Measurements from ENCODE around the gene TM9SF4.

Gene TM9SF4

GRCh38 chr20:32109392-32110172, at the start of gene TM9SF4:
TM9SF4 (plus strand) TSS chr20:32109714; CDS start chr20:32109741, 27 bp downstream.
- Mint-ChIP-seq H3K36me3 (ENCODE audit: insufficient read depth) (peaks cover 14% of the 10 kb centered on the region), H3K4me3 (peak within 1 kb of the TSS; percentile 87), H3K27me3 (no peaks in the 10 kb centered on the region), H3K27ac (ENCODE audit: low read depth) (peak within 1 kb of the TSS; percentile 96), H3K9me3 (no peaks in the 10 kb centered on the region), H3K4me1 (peaks cover 29% of the 10 kb centered on the region)
- DNase-seq (ENCODE audit: low spot score in 2 of 2) = peak; percentile 85 to 92
- peak; percentile 88 for ATAC-seq (replicated peaks; ENCODE audit: extremely low read depth, poor library complexity, severe bottlenecking)

- Mint-ChIP-seq H3K36me3 (ENCODE audit: insufficient read depth) (peaks cover 1% of the 10 kb centered on the region), H3K4me3 (no peak overlapping the region), H3K27me3 (peaks cover 67% of the 10 kb centered on the region), H3K27ac (ENCODE audit: low read depth) (no peak overlapping the region), H3K4me1 (no peaks in the 10 kb centered on the region), H3K9me3 (no peaks in the 10 kb centered on the region)
- DNase-seq (ENCODE audit: low spot score in 2 of 2) = no peak
- no peak for ATAC-seq (replicated peaks; ENCODE audit: extremely low read depth, poor library complexity, severe bottlenecking)
Observed at GRCh38 chr20:32062776-32063170, 46.7 kb upstream of the TM9SF4 start.

GRCh38 chr20:32063695-32064094, 45.8 kb upstream of the TM9SF4 start:
- H3K27me3 Mint-ChIP-seq = peaks cover 58% of the 10 kb centered on the region
- H3K9me3 Mint-ChIP-seq = no peaks in the 10 kb centered on the region
- H3K36me3 Mint-ChIP-seq (ENCODE audit: insufficient read depth) = peaks cover 1% of the 10 kb centered on the region
- H3K27ac Mint-ChIP-seq (ENCODE audit: low read depth) = no peak overlapping the region
- no peak overlapping the region for H3K4me3 Mint-ChIP-seq
- no peaks in the 10 kb centered on the region for H3K4me1 Mint-ChIP-seq
- ATAC-seq (replicated peaks; ENCODE audit: extremely low read depth, poor library complexity, severe bottlenecking) = no peak
- DNase-seq (ENCODE audit: low spot score in 2 of 2) = no peak

- DNase-seq (ENCODE audit: low spot score in 2 of 2) = no peak
- Mint-ChIP-seq H3K9me3 (no peaks in the 10 kb centered on the region), H3K27me3 (peaks cover 49% of the 10 kb centered on the region), H3K36me3 (ENCODE audit: insufficient read depth) (peaks cover 1% of the 10 kb centered on the region), H3K4me1 (no peaks in the 10 kb centered on the region), H3K4me3 (no peak overlapping the region), H3K27ac (ENCODE audit: low read depth) (no peak overlapping the region)
- no peak for ATAC-seq (replicated peaks; ENCODE audit: extremely low read depth, poor library complexity, severe bottlenecking)
Observed at GRCh38 chr20:32064667-32065066, 44.8 kb upstream of the TM9SF4 start.

- Mint-ChIP-seq H3K4me1 (no peaks in the 10 kb centered on the region), H3K9me3 (no peaks in the 10 kb centered on the region), H3K27ac (ENCODE audit: low read depth) (no peak overlapping the region), H3K36me3 (ENCODE audit: insufficient read depth) (peaks cover 1% of the 10 kb centered on the region), H3K4me3 (no peak overlapping the region), H3K27me3 (peaks cover 30% of the 10 kb centered on the region)
- DNase-seq (ENCODE audit: low spot score in 2 of 2) (no peak), ATAC-seq (replicated peaks; ENCODE audit: extremely low read depth, poor library complexity, severe bottlenecking) (no peak)
Observed at GRCh38 chr20:32067234-32067821, 42.2 kb upstream of the TM9SF4 start.

GRCh38 chr20:32068174-32068573, 41.3 kb upstream of the TM9SF4 start:
- no peak overlapping the region for H3K4me3 Mint-ChIP-seq

GRCh38 chr20:32069711-32070110, 39.8 kb upstream of the TM9SF4 start:
- peaks cover 23% of the 10 kb centered on the region for H3K27me3 Mint-ChIP-seq
- no peak overlapping the region for H3K4me3 Mint-ChIP-seq
- no peak overlapping the region for H3K27ac Mint-ChIP-seq (ENCODE audit: low read depth)
- no peaks in the 10 kb centered on the region for H3K36me3 Mint-ChIP-seq (ENCODE audit: insufficient read depth)
- no peaks in the 10 kb centered on the region for H3K9me3 Mint-ChIP-seq
- DNase-seq (ENCODE audit: low spot score in 2 of 2) (no peak), ATAC-seq (replicated peaks; ENCODE audit: extremely low read depth, poor library complexity, severe bottlenecking) (no peak)
- H3K4me1 Mint-ChIP-seq = no peaks in the 10 kb centered on the region

More at GRCh38 chr20:32068174-32068573, 41.3 kb upstream of the TM9SF4 start:
- ATAC-seq (replicated peaks; ENCODE audit: extremely low read depth, poor library complexity, severe bottlenecking) = no peak
- Mint-ChIP-seq H3K27ac (ENCODE audit: low read depth) (no peak overlapping the region), H3K36me3 (ENCODE audit: insufficient read depth) (no peaks in the 10 kb centered on the region), H3K27me3 (peaks cover 23% of the 10 kb centered on the region), H3K9me3 (no peaks in the 10 kb centered on the region), H3K4me1 (no peaks in the 10 kb centered on the region)
- no peak for DNase-seq (ENCODE audit: low spot score in 2 of 2)

DNA sequence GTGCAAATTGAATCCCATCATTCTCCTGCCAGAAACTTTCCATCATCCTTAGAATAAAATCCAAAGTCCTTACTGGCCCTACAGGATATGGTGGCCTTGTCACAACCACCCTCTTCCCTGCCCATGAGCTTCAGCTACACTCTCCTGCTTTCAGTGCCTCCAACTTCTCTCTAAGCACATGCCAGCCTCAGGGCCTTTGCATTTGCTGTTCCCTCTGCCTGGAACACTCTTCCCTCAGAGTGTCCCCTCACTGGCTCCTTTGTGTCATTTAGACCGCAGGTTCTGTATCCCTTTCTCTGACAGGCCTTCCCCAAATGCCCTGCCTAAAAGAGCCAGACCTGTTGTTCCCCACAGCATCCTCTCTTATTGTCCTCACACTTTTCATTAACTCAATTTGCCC, 39.2 kb upstream of the TM9SF4 start:
- peaks cover 3% of the 10 kb centered on the region for H3K36me3 Mint-ChIP-seq (ENCODE audit: insufficient read depth)
- no peak for ATAC-seq (replicated peaks; ENCODE audit: extremely low read depth, poor library complexity, severe bottlenecking)
- H3K27ac Mint-ChIP-seq (ENCODE audit: low read depth) = no peak overlapping the region
- H3K9me3 Mint-ChIP-seq = no peaks in the 10 kb centered on the region
- H3K4me3 Mint-ChIP-seq = no peak overlapping the region
- DNase-seq (ENCODE audit: low spot score in 2 of 2) = no peak
- H3K27me3 Mint-ChIP-seq = peaks cover 29% of the 10 kb centered on the region
- no peaks in the 10 kb centered on the region for H3K4me1 Mint-ChIP-seq

DNA sequence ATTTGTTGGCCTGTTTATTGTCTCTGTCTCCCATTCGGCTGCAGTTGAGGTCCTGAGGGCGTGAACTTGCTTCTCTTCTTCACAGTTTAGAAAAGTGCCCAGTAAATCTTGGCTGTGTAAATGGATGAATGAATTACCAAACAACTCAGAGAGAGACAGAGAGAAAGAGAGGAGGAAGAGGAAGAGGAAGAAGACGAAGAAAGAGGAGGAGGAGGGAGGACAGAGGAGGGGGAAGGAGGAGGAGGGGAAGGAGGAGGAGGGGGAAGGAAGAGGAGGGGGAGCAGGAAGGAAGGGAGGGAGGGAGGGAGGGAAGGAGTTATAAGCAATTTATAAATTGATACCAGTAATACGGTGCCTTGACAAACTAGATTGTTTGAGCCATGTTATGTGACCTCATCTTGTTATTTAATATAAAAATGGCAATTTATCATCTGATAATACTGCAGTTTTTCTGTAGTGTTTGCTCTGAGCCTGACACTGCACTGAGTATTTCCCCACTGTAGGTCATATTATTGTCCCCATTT, 38.8 kb upstream of the TM9SF4 start:
- Mint-ChIP-seq H3K27me3 (peaks cover 34% of the 10 kb centered on the region), H3K4me1 (no peaks in the 10 kb centered on the region), H3K4me3 (no peak overlapping the region), H3K9me3 (no peaks in the 10 kb centered on the region), H3K27ac (ENCODE audit: low read depth) (no peak overlapping the region), H3K36me3 (ENCODE audit: insufficient read depth) (peaks cover 3% of the 10 kb centered on the region)
- ATAC-seq (replicated peaks; ENCODE audit: extremely low read depth, poor library complexity, severe bottlenecking) (no peak), DNase-seq (ENCODE audit: low spot score in 2 of 2) (no peak)

GRCh38 chr20:32071395-32072167, 37.9 kb upstream of the TM9SF4 start:
- Mint-ChIP-seq H3K9me3 (no peaks in the 10 kb centered on the region), H3K4me3 (no peak overlapping the region), H3K36me3 (ENCODE audit: insufficient read depth) (peaks cover 3% of the 10 kb centered on the region), H3K4me1 (no peaks in the 10 kb centered on the region), H3K27ac (ENCODE audit: low read depth) (no peak overlapping the region), H3K27me3 (peaks cover 39% of the 10 kb centered on the region)
- DNase-seq (ENCODE audit: low spot score in 2 of 2) (no peak), ATAC-seq (replicated peaks; ENCODE audit: extremely low read depth, poor library complexity, severe bottlenecking) (no peak)

DNA sequence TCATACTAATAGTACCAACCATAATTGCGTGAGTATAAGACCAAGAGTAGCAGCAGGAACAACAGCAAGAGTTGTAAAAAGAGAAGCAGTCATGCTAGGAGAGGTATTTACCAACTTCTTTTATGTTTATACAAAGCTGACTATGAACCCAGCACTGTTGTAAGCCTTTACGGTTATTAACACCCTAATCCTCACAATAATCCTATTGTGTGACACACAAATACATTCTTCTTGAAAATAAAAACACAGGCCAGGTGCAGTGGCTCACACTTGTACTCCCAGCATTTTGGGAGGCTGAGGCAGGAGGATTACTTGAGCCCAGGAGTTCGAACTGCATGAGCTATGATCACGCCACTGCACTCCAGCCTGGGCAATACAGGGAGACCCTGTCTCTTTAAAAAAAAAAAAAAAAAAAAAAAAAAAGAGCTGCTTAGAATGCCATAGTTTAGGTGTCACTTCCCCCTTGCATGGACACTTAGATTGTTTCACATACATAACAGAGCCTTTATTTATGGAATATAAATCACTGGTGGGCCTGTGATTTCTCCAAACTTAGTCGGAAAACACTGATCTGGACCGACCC, 37.3 kb upstream of the TM9SF4 start:
- H3K4me3 Mint-ChIP-seq = no peak overlapping the region

GRCh38 chr20:32075534-32075933, 34.0 kb upstream of the TM9SF4 start:
- H3K4me3 Mint-ChIP-seq = no peak overlapping the region
- H3K27me3 Mint-ChIP-seq = peaks cover 48% of the 10 kb centered on the region
- no peak overlapping the region for H3K27ac Mint-ChIP-seq (ENCODE audit: low read depth)
- H3K9me3 Mint-ChIP-seq = no peaks in the 10 kb centered on the region
- no peak for ATAC-seq (replicated peaks; ENCODE audit: extremely low read depth, poor library complexity, severe bottlenecking)
- DNase-seq (ENCODE audit: low spot score in 2 of 2) = no peak
- H3K4me1 Mint-ChIP-seq = no peaks in the 10 kb centered on the region
- H3K36me3 Mint-ChIP-seq (ENCODE audit: insufficient read depth) = peaks cover 3% of the 10 kb centered on the region

More for the DNA sequence above, 37.3 kb upstream of the TM9SF4 start:
- no peak for DNase-seq (ENCODE audit: low spot score in 2 of 2)
- no peak for ATAC-seq (replicated peaks; ENCODE audit: extremely low read depth, poor library complexity, severe bottlenecking)
- Mint-ChIP-seq H3K36me3 (ENCODE audit: insufficient read depth) (peaks cover 3% of the 10 kb centered on the region), H3K27me3 (peaks cover 38% of the 10 kb centered on the region), H3K9me3 (no peaks in the 10 kb centered on the region), H3K27ac (ENCODE audit: low read depth) (no peak overlapping the region), H3K4me1 (no peaks in the 10 kb centered on the region)

All from central memory CD8-positive, alpha-beta T cell (primary cell).